AG08396 (cell line): ENCODE data around the gene GPR179.

Experiments used
- DNase-seq: peaks from one replicate; pipeline ENCODE4 v3.0.0; 2012; ENCODE audit warnings: low spot score, mixed read lengths

GPR179 gene

DNA sequence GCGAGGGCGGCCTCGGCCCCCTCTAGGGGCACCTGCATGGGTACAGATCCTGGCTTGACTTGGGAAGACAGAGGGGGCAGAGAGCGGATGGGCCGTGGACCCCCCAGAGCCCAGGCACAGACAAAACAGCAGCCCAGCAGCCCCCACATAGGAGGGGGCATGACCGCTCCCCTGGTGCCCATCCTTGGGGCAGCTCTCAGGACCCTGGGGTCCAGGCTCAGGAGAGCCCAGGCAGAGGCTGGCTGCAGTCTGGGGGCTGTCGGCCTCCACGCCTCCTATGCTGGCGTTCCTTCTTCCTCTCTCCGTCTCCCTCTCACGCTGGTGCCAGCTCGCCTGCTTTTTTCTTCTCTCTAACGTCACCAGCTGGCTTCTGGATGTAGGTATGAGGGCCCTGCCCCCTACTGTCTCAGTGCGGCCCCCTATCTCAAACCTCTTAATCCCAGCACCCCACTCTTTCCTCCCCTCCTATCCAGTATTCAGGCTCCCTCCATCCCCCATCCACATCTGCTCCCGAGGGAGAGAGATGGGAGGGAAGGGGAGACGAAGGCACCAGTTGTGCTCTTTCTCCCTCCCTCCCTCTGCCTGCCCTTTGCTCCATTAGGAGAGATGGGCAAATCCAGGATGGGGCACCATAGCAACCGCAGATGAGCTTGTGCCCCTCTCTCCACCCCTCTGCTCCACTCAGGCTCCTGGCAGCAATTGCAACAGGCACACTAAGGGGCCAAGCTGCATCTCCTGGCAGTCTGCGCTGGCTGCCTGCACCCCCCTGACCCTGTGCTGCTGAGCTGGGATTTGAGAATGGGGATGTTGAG lies at the start of gene GPR179:
Gene GPR179 (minus strand): TSS at position 349 of the 812 bp plus-strand sequence. CDS start 167 bp downstream, at position 182.
- no peak for DNase-seq

DNA sequence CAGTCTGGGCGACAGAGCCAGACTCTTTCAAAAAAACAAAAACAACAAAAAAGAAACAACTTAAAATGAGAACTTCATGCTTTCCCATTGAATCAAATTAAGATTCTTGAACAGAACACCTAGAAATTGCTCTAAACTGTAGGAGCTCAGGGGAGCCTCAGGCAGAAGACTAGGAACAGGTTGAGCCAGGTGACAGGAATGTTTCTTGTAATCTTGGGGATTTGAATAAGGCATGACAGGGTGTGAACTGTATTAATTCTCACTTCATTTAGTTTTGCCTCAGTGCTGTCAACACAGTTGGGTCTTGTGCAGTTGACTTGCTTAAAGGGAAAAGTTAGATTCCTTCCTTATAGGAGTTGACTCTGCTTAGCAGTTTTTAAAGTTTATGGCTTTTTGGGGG lies 35.7 kb upstream of the GPR179 start:
- DNase-seq = no peak

GRCh38 chr17:38369124-38369886 lies 25.5 kb upstream of the GPR179 start:
- no peak for DNase-seq

- DNase-seq = no peak
These were observed 21.0 kb upstream of the GPR179 start for GRCh38 chr17:38364741-38365140.

DNA sequence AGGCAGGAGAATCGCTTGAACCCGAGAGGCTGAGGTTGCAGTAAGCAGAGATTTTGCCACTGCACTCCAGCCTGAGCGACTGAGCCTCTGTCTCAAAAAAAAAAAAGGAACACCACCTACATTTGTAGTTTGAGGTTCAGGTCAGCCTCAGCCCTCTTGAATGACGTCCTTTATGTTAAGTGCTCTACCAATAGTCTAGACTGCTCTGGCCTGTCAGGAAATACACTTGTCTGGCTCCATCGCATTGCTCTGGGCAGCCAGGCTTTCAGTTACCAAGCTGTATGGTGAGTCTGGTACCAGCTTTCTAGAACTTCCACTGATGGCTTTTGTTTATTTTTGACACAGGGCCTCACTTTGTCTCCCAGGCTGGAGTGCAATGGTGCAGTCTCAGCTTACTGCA lies 19.3 kb upstream of the GPR179 start:
- DNase-seq = no peak

DNA sequence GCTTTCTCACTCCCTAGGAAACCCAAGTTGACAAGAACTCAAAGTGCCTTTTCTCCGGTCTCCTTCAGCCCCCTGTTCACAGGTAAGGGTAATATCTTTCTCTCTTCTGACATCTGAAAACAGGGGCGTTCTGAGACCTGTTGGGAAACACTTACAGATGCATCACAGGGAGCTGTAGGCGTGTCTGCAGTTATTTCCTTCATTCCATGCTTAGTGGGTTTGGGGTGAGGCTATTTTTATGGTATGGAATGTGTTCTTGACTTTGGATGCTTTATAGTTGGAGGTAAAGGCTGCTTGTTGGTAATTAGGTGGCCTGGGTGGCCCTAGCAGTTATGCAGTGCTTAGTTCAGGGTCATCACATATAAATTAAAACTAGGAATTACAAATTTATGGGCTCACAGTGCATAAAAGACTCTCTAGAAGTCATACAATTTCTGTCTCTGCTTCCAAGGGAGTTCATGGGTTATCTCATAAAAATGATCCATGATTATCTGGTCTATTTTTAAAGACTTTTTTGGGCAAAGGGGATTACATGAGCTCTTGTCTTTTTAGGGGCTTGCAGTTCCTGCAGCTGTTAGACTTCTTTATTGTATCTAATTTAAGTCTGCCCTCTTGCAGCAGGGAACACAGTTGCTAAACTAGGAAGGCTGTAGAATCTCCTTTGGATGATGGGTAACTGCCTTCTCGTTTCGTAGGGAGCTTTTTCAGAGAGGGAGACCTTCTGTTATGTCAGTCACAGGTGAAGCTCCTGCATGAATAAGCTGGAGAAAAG lies 18.1 kb upstream of the GPR179 start:
- DNase-seq = no peak

DNA sequence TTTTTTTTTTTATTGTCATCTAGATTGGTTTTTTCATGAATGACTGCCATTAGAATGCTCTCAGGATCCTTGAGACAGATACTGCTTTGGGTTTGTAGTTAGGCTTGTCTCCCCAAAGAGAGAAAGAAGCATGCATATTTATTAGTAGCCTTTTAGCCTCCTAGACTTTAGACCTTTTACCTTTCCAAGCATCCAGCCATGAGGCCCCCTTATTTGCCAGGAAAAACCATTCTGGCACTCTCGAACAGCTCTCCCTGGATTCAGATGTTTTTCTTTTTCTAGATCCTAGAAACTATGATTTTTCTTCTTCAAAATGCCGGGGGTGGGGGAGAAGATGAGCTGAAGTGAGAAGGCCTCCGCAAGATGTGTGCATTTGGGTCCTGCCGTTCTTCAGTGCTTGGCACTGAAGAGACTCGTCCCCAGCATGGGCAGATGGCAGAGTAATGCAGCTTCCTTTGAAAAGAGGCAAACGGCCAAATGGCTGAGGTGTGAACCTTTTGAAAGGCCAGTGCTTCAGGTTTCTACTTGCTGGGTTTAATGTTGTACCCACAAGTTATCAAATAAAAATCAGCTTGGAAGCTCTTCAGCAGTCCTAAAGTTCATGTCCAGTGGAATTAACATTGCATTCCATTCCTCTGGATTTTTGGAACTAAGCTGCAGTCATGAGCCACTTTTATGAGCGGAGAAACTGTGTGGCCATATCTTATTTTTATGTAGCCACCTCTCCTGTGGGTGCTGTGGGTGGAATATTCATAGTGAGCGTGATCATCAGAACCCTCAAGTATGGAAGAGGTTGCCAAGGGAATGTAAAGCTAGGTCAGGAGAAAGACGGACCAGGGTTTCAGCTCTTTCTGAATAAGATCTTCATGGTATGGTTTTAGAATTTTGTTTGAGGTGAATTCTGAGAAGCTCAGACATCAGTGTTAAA lies 15.1 kb upstream of the GPR179 start:
- no peak for DNase-seq

DNA sequence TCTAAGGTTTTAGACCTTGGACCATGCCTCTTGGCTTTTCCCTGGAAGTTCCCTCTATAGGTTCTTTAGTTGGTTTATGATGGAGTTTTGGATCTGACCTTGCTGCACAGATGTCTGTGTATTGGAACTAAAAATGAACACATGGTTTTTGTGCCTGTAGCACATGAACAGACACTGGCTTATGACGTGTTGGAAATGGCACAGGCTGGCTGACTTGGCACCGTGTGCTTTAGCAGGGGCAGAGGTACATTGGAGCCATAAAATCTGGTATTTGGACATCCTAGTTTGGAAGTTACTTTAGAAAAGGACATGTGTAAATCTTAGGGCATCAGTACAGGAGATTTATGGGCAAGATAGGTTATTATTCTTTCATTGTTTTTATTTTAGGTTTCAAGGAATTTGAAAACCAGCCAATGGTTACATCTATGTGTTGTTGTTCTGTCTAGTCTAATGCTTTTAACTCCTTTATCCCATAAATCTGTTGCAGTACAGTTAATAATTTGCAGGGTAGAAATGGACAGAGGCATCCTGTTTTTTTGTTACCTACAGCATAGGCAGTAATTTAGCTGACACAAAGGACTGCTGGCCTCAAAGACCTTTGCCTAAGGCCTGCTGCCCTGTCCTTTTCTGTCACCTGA lies 13.8 kb upstream of the GPR179 start:
- DNase-seq = no peak

DNA sequence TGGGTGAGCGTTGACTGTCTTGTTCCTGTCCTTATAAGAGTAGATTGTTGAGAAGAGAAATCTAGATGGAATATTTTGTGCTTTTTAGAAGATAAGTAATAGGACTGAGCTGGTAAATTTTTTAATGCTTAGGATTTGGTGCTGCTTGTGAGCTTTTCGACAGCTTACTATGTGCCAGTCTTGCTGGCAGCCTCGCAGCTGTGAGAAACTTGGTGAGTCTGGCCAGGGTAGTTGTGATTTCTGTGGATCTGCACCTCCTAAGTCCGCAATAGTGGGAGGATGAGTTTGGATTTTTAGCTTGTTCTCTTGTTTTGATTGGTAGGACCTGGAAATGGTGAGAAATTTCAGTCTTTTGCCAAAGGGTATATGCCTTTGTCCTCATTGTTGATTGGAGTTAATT lies 11.5 kb upstream of the GPR179 start:
- no peak for DNase-seq

DNA sequence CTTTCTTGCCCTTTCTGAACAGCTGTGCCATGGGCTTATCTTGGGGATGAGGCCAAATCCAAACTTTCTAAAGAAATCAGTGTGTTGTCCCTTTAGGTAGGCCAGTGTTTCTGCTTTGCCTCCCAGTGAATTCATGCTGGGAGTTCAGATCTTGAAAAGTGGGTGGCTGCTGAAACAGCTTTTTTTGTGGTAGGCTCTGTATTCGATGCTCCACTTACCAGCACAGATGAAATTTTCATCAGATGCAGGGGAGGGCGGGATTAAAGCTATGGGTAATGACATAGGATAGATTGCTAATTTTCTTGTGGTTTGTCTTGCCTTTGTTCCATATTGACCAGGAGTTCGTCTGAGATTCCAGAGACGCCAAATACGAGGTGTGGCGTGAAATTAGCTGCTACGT lies 10.7 kb upstream of the GPR179 start:
- DNase-seq = no peak

DNA sequence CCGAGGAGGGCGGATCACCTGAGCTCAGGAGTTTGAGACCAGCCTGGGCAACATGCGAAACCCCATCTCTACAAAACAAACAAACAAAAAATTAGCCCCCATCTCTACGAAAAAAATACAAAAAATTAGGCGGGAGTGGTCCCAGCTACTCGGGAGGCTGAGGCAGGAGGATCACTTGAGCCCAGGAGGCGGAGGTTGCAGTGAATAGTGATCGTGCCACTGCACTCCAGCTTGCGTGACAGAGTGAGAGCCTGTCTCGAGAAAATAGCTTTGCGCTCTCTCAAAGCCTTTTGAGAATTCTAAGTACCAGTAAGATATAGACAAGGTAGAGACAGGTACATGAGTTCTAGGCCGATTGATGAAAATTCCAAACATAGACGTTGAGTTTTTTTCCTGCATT lies 9.9 kb upstream of the GPR179 start:
- no peak for DNase-seq

DNA sequence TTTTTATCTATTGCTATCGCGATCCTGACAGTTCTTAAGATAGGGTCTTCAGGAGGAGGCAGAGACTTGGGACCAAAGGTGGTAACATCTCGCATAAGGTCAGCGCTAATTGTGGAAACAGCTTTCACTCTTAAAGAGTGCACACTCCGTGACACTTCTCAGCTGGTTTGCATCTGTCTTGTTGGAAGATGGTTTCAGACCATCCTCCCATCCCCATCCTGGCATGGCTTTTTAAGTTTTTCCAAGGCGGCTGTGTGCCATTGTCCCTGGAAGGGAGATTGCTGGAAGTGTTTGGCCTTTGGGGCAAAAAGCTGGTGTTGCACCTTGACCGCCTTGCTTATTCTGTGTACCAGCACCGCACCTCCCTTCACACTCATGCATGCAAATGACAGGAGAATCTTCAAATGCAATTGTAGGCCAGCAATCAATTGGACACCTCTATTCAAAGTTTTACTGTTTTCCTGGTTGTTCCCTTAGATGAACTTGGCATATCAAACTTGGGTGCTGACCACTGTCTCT lies 9.4 kb upstream of the GPR179 start:
- DNase-seq = no peak

GRCh38 chr17:38352245-38353085 lies 8.7 kb upstream of the GPR179 start:
- peak; percentile 42 for DNase-seq

- peak; percentile 96 for DNase-seq
These were observed 7.9 kb upstream of the GPR179 start, which contains the start of gene SOCS7 for GRCh38 chr17:38351412-38352222. TSS of gene SOCS7 (plus strand) at chr17:38351844. CDS start at chr17:38352053, 209 bp downstream.

GRCh38 chr17:38350035-38350434 lies 6.3 kb upstream of the GPR179 start:
- DNase-seq = no peak

DNA sequence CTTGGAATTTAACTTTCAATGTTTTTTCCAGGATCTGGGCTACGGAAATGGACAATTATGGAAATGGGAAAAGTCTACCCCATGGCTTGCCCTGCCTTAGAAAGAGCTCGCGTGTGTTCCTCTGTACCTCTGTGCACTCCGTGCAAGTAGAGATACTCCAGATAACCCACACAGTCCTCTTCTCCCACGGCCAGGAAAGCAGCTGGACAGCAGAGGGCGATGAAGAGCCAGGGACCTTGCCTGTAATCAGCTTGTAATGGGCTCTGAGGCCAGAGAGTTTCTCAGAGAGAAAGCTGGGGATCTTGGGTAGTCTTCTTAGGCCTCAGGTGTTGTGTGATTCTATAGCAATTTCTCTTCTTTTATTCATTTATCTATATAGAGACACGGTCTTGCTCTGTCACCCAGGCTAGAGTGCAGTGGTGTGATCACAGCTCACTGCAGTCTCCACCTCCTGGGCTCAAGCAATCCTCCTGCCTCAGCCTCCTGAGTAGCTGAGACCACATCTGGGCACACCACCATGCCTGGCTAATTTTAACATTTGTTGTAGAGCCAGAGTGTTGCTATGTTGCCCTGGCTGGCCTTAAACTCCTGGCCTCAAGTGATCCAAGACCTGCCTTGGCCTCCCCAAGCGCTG lies 5.5 kb upstream of the GPR179 start:
- DNase-seq = peak; percentile 80

DNA sequence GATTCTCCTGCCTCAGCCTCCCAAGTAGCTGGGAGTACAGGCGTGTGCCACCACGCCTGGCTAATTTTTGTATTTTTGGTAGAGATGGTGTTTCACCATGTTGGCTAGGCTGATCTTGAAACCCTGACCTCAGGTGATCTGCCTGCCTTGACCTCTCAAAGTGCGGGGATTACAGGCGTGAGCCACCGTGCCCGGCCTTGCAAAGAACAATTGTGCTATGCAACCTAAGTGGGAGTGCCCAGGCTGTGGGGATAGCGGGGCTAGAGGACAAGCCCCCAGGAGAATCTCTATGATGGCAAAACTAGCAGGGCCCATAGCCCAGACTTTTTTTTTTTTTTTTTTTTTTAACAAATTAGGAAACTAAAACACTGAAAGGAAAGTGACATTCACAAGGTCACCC lies 2.0 kb upstream of the GPR179 start:
- no peak for DNase-seq

DNA sequence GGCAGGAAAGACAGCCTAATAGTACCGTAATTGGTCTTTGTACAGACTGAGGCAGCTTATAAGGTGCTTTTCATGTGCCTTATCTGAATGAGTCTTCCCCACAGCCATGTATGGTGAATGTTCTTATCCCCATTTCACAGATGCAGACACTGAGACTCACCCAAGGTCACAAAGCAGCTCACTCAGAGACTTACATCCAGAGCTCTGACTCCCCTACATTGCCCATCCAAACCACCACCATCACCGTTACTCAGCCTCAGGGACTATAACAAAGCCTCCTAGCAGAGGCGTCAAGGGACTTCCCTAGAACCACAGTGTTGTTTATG lies 627 bp upstream of the GPR179 start:
- no peak for DNase-seq
